Measurements from ENCODE around the gene KRT39.

DNA sequence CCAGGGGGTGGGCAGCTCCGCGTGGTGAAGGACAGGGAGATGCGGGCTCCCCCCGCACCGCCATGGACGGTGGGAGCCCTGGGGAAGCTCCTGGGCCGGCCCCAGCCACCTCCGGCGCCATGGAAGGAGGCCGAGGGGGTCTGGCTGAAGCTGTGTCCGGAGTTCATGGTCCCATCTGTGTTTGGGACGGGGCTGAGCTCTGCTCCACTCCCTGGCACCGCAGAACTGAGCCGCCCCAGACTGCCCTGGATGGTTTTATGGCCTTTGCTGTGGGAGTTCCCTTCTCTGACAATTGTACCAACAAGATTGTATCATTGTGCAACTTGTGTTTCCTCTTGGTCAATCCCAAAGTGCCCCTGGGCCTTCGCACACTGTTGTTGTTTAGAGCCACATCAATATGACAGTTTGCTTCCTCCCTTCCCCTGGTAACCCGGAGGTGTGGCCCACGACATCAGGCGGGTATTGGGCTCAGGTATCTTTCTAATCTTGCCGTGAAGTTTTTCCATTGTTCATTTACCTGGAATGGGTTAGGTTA lies 30.2 kb downstream of the KRT39 start:
- TF ChIP-seq, protein P1, sequence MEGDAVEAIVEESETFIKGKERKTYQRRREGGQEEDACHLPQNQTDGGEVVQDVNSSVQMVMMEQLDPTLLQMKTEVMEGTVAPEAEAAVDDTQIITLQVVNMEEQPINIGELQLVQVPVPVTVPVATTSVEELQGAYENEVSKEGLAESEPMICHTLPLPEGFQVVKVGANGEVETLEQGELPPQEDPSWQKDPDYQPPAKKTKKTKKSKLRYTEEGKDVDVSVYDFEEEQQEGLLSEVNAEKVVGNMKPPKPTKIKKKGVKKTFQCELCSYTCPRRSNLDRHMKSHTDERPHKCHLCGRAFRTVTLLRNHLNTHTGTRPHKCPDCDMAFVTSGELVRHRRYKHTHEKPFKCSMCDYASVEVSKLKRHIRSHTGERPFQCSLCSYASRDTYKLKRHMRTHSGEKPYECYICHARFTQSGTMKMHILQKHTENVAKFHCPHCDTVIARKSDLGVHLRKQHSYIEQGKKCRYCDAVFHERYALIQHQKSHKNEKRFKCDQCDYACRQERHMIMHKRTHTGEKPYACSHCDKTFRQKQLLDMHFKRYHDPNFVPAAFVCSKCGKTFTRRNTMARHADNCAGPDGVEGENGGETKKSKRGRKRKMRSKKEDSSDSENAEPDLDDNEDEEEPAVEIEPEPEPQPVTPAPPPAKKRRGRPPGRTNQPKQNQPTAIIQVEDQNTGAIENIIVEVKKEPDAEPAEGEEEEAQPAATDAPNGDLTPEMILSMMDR (IDR thresholded peaks at IDR 0.05): no peak
- no peak for TF ChIP-seq EP300 (IDR thresholded peaks at IDR 0.05)
